Activated CD4-positive, alpha-beta T cell treated with anti-CD3 and anti-CD28 coated beads, Interleukin-2, amount 50 U/mL, for 16 hours (primary cell): ENCODE data around the gene KCNMA1.
"Not testable (repeated sequence)": the region's sequence is repeated elsewhere in the genome, so short reads cannot be mapped to it uniquely, and the experiment has no call there.

Experiments
- DNase-seq: peaks from one replicate; pipeline ENCODE4 v3.0.0-alpha.2; 2020

KCNMA1 gene

DNA sequence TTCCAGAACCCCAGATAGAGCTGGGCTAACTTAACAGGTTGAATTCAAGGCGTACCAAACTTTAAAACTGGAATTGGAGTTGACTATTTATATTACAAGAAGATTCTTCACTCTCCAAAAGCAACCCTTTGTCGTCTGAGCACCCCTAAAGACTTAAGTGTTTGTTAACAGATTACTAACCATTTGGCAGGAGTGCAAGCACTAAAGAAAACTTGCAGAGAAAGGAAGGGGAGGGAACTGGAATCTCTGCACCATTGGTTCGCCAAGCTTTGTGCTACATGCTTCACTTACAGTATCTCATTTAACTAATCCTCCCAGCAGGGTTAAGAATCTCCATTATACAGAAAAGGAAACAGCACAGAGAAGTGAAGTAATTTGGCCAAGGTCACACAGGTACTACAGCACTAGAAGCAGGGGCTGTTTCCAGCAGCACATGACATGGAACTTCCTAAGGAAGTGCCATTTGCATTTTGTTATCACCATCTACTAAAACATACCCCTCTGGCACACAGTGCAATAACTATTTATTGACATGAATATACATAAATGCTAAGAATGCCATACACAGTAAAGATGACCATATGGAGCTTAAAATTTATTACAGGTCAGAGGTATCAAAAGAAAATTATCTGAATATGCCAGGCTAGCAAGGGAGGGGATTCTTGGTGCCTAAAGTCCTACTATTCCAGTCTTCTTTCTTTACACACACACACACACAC lies 201.2 kb downstream of the KCNMA1 start:
- no peak for DNase-seq

DNA sequence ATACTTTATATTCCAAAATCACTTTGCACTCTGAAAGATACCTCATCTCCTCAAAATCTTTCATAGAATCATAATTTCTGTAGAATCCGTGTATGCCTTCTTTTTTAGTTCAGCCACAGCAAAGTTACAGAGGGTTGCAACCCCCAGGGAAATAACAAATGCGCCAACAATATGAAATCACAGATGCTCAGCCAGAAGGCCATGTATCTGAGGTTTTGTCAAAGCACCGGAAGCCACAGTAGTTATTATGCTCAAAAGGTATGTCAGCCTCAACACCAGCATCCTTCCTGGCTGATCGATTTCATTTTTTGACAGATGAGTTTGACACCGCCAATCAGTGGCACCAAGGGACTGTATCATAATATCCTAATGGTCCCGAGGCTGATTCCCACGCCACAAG lies 204.1 kb downstream of the KCNMA1 start:
- DNase-seq: no peak

DNA sequence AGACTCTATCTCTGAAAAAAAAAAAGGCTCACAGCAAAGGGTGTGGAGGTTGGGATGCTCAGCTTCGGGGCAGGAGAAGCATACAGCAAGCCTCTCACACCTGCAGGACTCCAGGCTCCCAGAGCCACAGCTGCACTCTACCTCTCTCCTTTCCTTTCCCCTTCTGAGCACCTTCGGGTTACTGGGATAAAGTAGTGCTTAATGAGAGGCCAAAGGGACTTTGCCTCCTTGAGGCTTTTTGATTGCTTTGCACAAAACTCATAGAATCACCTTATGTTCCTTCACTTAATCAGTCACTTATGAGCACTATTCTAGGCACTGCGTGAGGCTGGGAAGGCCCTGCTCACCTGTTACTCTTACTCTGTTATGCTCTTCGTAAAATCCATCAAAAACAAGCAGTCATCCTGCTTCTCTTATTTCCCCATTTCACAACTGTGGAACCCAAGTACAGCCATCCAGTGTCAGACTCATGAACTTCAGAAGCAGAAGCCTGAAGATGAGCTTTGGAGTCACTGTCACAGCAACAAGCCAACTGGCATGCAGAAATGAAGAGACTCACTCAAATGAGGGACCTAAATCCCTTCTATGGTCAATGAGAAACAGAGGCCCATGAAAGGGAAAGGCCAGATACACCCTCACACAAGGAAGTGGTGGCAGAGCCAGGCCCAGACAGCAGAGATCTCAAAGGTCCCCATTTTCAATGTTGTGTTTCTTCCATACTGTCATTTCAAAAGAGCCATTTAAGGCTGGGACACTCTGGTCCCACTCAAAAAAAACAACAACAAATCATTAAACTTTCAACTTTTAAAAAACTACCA lies 205.4 kb downstream of the KCNMA1 start:
- DNase-seq: no peak

DNA sequence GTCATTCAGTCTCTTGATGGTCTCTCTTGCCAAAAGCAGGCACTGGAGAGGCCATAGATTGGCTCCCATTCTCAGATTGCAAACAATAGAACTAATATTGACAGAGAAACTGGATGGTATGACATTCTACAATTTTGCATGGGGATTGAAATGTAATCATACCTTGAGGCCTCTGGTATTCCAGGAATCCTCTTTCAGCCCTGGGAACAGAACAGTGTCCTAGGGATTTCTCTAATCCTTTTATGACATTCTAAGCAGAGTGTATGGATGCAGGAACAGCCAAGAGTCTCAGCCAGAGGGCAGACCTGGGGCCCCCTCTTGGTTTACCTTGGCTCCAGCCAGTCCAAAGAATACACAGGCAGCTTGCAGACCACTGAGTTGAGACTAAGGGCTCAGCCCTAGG lies 206.4 kb downstream of the KCNMA1 start:
- no peak for DNase-seq

DNA sequence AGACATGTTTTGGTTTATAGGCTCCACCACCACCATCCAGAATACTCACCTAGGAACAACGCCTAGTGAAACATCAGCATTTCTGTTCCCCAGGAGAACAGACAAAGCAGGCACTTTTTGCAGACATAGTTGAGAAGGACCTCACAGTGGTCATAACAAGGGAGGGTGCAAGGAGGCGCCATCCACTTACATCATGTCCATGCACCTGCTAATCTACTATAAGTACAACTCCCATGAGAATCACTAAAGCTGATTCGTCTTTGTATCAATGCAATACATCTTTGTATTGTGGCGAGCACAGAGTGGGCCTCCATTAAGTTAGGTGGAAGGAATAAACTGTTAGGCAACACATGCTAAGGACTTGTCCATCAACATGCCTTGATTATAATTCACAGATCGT lies 207.1 kb downstream of the KCNMA1 start:
- no peak for DNase-seq

DNA sequence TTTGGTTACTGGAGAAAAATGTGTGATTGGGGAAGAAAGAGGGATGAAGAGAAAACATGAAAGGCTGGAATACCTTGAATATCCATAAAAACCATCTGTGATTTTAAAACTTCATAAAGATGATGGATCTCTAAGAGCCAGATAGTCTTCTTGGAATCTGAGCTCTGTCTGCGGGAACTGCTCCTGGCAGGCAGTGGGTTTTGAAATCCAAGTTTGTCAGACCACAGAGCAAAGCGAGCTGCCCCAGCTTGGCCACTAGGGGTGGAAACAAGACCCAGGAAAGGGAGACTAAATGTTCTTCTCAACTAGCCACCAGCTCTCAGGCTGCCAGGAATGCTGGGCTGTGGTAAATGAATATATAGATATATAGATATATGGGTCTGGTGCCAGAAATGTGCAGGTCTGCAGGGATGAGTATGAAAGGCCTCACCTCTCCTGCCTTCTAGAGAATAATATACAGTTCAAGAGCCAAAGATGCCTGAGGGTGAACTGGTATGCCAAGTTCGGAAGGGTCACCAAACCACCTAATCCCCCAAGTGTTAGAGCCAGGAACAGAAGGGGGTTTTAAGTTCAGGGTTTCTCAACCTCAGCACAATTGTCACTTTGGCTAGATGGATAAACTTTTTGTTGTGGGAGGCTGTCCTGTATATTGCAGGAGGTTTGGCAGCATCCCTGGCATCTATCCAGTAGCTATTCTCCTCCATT lies 208.8 kb downstream of the KCNMA1 start:
- DNase-seq: no peak

DNA sequence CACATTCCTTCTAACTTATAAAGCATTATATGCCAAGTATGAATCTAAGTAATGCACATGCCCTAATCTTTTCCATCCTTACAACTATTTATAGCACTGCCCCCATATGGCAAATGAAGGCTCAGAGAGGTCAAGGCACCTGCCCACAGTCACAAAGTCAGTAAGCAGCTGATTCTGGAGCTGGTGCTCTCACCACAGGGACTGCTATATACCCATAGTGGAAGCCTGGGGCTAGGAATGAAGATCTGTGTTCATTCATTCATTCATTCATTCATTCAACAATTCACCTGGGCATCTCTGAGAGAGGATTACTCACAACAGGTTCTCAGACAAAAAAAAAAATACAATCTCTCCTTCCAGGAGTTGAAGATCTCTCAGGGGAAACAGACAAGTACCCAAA lies 213.4 kb downstream of the KCNMA1 start:
- no peak for DNase-seq

DNA sequence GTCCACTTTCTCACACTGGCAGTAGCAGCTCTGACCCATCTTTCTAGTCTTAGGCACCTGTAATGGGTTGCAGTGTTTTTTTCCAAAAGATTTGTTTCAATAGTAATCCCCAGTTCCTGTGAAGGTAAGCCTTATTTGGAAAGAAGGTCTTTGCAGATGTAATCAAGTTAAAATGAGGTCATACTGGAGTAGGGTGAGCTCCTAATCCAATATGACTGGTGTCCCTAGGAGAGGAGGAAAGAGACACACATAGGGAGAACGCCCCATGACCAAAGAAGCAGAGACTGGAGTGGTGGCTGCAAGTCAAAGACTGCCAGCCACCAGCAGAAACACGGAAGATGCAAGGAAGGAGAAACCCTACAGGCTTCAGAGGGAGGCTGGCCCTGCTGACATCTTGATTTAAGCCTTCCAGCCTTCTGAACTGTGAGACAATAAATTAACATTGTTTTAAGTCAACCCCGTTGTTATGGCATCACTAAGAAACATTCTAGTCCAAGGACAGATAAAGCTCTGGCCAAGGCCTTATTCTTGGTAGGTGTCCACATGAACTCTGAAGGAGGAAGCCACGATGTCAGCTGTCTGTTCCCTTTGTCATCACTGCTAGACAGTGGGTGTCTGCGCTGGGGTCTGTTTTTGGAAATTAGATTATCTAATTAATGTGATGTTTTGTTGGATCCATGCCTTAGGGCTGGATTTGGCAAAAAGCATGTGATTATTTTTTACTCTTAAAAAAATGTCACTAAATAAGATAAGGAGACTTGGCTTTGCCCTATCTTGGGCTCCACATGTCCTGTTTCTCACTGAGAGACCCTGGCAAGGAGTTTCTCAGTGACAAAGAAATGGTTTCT lies 214.9 kb downstream of the KCNMA1 start:
- DNase-seq: no peak

DNA sequence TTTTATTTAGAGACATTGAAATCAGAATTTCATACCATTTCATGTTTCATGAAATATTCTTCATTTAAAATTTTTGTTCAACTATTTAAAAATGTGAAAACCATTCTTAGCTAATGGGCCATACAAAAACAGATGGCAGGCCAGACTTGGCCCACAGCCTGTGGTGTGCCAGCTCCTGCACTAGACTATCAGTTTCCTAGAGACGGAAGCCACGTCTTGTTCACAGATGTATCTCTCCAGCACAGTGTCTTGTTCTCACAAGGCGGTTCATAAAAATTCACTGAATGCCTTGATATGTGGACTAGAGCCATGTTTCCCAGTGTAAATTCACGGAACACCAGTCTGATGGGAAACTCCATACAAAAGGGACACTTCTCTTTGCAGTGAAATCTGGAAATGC lies 216.0 kb downstream of the KCNMA1 start:
- no peak for DNase-seq

DNA sequence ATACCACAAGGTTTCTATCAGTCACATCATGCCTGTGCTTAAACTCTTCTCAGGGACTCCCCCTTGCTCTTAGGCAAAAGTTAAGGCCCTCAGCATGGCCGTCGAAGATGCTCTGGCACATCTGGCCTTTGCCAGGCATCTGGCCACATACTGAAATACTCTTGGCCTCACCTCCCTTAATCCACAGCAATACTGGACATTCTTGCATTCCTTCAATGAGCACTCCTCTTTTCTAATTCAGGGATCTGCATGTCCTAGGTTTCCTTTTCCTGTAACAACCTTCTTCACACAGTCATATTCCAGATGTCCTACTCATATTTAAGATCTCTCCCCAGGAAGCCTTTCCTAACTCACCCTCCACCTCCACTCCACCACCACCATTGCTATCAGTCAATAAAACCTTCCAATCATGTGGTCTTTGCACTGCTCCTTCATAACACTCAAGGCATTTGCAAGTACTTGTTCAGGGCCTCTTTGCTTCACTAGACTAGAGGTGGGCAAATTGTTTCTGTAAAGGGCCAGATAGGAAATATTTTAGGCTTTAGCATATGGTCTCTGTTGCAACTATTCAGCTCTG lies 216.6 kb downstream of the KCNMA1 start:
- no peak for DNase-seq

DNA sequence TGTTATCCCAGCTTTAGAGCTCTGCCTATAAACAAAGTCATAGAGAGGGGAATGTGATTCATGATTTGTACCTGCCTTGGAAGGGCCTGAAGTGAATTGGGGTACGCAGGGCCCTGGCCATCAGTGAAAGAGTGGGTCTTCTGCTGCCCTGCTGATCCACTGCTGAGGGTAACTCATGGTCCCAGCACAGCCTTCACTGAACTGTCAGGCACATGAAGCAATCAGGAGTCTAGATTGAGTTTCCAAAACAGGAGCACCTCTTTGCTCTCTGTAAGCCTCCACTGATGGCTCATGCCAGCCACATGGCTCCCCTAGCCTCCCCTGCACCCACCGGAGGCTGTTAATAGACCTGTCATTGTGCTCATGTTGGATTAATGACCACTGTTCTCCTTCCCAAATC lies 217.6 kb downstream of the KCNMA1 start:
- DNase-seq: no peak

DNA sequence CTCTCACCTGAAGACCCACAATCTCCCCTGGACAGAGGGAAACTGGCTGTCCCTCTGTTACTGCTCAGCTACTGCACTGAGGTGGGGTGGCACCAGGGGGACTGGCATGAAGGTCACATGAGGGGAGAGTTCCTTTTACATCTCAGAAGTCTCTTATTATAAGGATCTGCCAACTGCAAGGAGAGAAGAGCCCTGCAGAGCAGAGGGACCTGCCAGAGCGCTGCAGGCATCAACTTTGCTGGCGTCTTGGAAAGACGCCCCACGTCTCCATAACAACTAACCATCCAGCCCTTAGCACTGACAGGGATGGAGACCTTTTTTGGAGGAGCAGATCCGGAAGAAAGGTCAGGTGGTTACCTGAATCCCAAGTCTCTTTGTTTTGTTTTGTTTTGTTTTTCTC lies 218.6 kb downstream of the KCNMA1 start:
- no peak for DNase-seq

DNA sequence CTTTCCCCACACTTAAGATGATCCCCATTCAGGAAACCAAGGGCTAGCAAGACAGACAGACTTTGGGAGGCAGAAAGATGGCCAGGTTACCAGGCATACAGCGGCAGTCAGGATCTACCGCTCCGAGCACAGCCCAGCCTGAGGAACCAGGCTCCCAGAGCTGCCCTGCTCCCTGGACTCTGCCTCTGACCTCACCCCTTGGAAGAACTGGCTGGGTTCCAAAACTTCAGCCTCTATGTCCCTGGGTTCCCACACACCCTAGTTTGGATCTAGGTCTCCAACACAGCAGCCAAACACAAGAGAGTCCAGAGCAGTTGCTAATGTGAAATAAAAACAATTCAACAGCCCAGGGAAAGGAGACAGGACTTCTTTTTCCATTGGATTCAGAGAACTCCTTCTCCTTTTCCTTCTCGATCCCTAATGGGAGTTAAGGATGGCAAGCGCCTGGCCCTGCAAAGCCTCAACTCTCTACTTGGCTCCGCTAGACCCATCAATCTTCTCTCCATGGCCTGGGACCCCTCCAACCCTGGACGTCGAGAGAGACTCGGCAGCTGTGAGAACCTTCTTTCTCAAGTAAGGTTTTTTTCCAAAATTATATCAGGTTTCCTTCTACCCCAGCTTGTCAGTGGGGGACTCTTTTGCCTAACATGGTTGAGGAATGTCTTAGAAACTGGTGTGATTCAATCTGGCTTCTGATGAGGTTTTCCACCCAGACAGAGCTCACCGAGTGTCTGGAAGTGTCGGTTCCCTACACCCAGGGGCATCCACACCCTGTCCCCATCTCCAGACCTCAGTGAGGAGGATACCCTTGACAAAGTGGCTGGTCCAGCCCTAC lies 219.6 kb downstream of the KCNMA1 start:
- no peak for DNase-seq

DNA sequence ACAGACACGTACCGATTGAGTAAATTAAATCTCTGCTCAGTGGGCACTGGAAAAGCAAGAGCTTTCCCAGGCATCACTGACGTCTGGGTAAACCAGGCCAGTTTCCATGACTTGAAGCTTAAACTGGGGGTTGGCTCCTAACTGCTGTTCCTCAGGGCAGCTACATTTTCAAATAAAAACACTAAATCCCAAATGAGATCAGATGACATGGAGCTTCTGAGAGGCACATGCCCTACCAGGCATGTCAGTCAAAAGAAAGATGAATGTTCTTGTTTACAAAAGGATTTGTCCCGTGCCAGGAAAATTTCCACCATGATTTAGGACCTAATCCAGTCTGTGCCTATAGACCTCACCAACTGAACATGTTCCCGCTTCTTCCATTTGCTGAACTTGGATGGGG lies 220.2 kb downstream of the KCNMA1 start:
- DNase-seq: no peak

DNA sequence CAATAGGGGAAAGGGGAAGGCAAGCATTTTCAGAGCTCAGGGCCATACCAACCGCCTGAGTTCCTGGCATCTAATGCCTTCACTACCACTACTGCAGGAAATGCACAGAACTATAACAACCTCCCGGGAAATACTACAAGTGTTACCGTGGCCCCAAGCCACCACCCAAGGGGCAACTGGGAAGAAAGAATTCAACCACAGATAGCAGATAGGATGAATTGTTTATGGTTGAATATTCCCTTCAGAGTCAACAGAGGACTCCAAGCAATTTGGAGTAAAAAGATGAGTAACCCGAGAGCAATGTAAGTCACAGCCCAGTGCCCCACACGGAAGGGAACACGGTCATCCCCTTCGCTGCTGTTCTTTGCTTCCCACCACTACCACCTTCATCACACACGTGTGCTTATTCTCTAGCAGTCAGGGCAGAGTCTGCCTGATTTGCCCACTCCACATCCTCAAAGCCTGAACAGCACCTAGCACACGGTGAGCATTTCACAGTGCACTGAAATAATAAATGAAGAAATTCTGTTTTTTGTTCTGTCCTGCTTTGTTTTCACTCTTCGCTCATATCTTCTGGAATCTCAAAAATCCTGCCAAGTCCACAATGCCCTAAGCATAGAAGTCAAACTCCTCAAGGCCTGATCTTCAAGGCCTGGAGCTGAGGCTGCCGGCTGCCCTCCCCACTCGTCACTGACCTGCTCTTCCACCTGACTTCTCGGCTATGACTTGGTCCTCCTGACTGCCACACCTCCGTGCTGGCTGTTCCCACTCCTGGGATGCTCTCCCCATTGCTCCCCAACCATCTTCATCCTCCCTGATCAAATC lies 221.1 kb downstream of the KCNMA1 start:
- DNase-seq: no peak

DNA sequence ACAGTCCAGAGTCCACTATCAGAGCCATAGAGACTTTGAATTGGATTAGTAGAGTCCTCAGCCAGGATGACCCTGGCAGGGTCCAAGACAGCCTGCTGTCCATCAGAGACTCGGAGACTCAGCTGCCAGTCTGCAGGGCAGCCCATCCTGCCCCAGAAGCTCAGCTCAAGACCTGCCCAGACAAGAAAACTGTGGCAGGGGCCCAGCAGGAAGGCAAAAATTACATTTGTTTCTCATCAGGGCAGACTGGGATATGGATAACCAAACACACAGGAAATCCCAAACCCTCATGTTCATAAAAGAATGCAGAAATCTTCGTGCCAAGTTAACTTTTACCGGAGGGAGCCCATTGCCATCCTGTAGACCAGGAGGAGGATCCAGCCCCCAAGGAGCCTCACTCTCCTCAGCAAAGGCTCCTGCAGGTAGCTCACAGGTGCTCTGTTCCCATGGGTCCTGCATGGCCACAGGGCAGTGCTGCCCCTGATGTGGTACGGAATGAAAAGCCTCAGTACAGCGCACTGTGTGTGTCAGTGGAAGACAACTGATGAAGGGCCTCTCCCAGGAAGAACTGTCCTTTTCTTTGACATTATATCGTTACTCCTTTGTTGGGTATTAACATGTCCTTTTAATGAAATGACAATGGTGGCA lies 222.2 kb downstream of the KCNMA1 start:
- no peak for DNase-seq

DNA sequence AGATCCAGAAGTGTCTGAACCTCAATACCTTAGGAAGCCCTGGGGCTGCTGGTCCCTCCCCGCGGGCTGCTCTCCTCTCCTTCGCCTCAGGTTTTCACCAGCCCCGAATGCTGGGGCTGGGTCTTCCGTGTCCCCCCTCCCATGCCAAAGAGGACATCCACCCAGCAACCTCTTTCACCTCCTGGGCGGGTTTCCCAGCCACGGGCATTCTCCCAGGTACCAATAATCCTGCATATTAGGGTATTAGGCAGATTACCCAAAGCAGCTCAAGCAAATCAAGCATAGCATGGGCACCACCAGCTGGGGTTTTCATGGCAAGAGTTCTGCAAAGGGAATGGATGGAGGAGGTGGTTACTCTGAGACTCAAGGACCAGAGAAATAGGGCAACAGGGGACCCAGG lies 224.4 kb downstream of the KCNMA1 start:
- no peak for DNase-seq

DNA sequence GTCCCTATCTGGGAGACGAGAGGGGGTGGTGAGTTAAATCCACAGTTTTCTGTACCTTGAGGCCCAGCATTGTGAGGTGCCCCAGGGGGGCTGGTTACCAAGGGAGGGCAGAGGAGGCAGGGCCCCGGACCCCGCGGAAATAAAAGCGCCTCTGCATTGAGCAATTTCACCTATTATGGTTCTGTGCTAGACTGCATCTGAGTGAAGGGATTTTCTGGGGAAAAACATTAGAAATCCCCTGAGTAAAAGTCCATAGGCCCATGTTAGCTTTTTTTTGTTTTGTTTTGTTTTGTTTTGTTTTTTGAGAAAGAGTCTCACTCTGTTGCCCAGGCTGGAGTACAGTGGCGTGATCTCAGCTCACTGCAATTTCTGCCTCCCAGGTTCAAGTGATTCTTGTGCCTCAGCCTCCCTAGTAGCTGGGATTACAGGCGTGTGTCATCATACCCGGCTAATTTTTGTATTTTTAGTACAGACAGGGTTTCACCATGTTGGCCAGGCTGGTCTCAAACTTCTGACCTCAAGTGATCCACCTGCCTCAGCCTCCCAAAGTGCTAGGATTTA lies 225.0 kb downstream of the KCNMA1 start:
- DNase-seq: not testable (repeated sequence)

DNA sequence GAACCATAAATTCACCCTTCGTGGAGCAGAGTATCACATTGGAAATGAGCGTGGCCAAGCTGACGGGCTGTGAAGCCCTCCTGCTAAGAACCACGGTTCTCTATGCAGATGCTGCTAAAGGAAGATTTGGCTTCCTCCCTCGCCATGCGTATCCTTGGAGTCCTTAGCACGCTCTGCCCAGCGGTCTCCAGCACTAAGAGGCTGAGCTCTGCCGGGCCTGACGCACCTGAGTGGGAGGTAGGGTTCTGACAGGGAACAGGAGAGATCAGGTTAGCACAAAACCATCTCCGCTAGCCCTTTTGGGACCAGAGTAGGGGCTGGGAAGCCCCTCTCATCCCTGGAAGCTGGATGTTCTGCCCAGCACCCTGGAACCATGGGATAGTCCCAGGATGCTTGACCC lies 225.8 kb downstream of the KCNMA1 start:
- DNase-seq: no peak

DNA sequence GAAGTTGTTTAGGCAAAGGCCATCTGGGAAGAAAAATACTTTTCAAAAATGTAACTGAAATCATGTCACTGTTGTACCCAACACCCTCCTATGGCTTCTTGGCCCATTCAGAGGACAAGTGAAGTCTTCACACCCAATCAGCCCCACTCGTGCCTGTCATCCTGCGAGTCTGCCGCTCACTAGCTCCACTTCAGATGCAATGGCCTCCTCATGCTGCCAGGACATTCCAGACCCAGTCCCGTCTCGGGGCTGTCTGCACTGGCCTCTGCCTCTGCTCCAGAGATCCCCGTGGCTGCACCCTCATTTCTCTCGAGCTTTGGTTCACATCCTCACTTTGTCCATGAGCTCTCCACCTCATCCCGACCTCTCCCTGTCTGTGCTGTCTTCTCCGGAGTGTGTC lies 227.1 kb downstream of the KCNMA1 start:
- no peak for DNase-seq
